Measurements from ENCODE around the gene PACS1.

PACS1 gene

GRCh38 chr11:66168289-66168688 lies 98.2 kb downstream of the PACS1 start:
- no peak for DNase-seq
- intact Hi-C loops (cut with DNase I), result no loop called here

GRCh38 chr11:66172146-66172545 lies 102.1 kb downstream of the PACS1 start:
- intact Hi-C loops (cut with DNase I), result no loop called here
- no peak for DNase-seq

- DNase-seq, result no peak
- intact Hi-C loops (cut with DNase I), result no loop called here
These were observed 106.6 kb downstream of the PACS1 start for GRCh38 chr11:66176650-66177049.

GRCh38 chr11:66178183-66178582 lies 108.1 kb downstream of the PACS1 start:
- intact Hi-C loops (cut with DNase I), result no loop called here
- no peak for DNase-seq

GRCh38 chr11:66178871-66179270 lies 108.8 kb downstream of the PACS1 start:
- intact Hi-C loops (cut with DNase I), result no loop called here
- DNase-seq, result no peak

GRCh38 chr11:66181632-66182315 lies 111.7 kb downstream of the PACS1 start:
- DNase-seq, result no peak
- intact Hi-C loops (cut with DNase I), result no loop called here

- intact Hi-C loops (cut with DNase I), result no loop called here
- peak in 1 of 10 donors; percentile 51 for DNase-seq
These were observed 113.5 kb downstream of the PACS1 start for GRCh38 chr11:66183494-66184048.

GRCh38 chr11:66184728-66185127 lies 114.7 kb downstream of the PACS1 start:
- DNase-seq, result no peak
- intact Hi-C loops (cut with DNase I), result no loop called here

GRCh38 chr11:66186470-66186869 lies 116.4 kb downstream of the PACS1 start:
- intact Hi-C loops (cut with DNase I), result no loop called here
- DNase-seq, result no peak

GRCh38 chr11:66187453-66187852 lies 117.4 kb downstream of the PACS1 start:
- no peak for DNase-seq
- intact Hi-C loops (cut with DNase I), result no loop called here

- intact Hi-C loops (cut with DNase I), result no loop called here
- no peak for DNase-seq
These were observed 118.5 kb downstream of the PACS1 start for GRCh38 chr11:66188580-66188979.

- DNase-seq, result peak in 1 of 10 donors; percentile 12
- intact Hi-C loops (cut with DNase I), result no loop called here
These were observed 119.1 kb downstream of the PACS1 start for GRCh38 chr11:66189031-66189745.

- intact Hi-C loops (cut with DNase I), result no loop called here
- no peak for DNase-seq
These were observed 120.7 kb downstream of the PACS1 start for GRCh38 chr11:66190786-66191185.

GRCh38 chr11:66192181-66192863 lies 122.2 kb downstream of the PACS1 start:
- DNase-seq, result peak in 6 of 10 donors; percentile 12 to 88 (median 36)
- intact Hi-C loops (cut with DNase I), result no loop called here

GRCh38 chr11:66194391-66194790 lies 124.3 kb downstream of the PACS1 start:
- no peak for DNase-seq

GRCh38 chr11:66195867-66196266 lies 125.8 kb downstream of the PACS1 start:
- DNase-seq, result no peak
- intact Hi-C loops (cut with DNase I), result no loop called here

More at GRCh38 chr11:66194391-66194790, 124.3 kb downstream of the PACS1 start:
- intact Hi-C loops (cut with DNase I), result no loop called here

- intact Hi-C loops (cut with DNase I), result no loop called here
- DNase-seq, result no peak
These were observed 133.8 kb downstream of the PACS1 start for GRCh38 chr11:66203847-66204246.

GRCh38 chr11:66204412-66204811 lies 134.3 kb downstream of the PACS1 start:
- DNase-seq, result no peak
- intact Hi-C loops (cut with DNase I), result no loop called here

- intact Hi-C loops (cut with DNase I), result no loop called here
- DNase-seq, result no peak
These were observed 137.7 kb downstream of the PACS1 start for GRCh38 chr11:66207816-66208215.

- intact Hi-C loops (cut with DNase I), result no loop called here
- DNase-seq, result peak in 1 of 10 donors; percentile 22
These were observed 141.0 kb downstream of the PACS1 start for GRCh38 chr11:66211100-66211499.

- intact Hi-C loops (cut with DNase I), result no loop called here
- peak in 1 of 10 donors; percentile 5 for DNase-seq
These were observed 146.8 kb downstream of the PACS1 start for GRCh38 chr11:66216911-66217310.
